ENCODE results near the gene IPMK. TPM values are rescaled to one million over a fixed set of nuclear protein-coding genes. Genes with fewer than 3 reads are reported as not detected.
A peak's percentile ranks its signal among the peaks of the same experiment; 100 is the strongest.
"Not testable (repeated sequence)": the region's sequence is repeated elsewhere in the genome, so short reads cannot be mapped to it uniquely, and the experiment has no call there.

Gene IPMK
- total RNA-seq, 8 experiments from 2014 or later = 8.5 to 12.4 (median 11.6) TPM

DNA sequence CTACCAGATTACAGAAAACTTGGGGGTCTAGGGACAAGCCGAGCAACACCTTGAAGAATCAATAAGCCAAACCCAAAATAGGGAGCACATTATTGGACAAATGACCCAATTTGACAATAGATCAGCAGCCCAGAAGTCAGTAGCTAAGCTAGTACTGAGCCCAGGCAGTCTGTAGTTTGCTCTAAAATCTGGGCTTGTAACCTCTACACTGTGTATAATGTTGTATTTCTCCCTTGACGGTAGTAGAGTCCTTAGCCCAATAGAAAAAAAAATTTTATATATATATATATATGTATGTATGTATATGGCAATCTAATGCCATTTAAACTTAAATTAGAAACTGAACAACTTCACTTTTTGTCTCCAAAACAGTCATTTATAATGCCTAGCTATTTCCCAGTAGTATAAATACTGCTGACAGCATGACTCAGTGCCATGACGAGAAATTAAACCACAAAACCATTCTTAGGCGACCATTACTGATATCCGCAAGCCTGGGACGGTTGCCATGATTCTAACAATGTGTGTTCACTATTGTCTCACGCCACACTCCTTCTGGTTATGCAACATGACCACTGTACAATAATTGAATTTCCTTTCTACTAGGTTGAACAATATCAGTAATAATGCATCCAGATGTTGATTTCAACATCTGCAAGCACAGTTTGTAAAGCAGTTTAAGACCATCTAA lies 110.5 kb downstream of the IPMK start:
- ATAC-seq (replicated peaks in 6 of 8) = peak in 3 of 8 experiments; percentile 50 to 95 (median 89)
- peaks cover 0 to 10% of the 10 kb centered on the region in 2 donors for H3K4me1 ChIP-seq (replicated peaks in 1 of 2)
- no peak overlapping the region for H3K27ac ChIP-seq
- no peak overlapping the region for H3K4me3 ChIP-seq
- in situ Hi-C loops (cut with MboI; ENCODE audit: low pct_unique_long_range_greater_than_20kb in 2 of 9, low sequenced_read_pairs in 9 of 9, unreplicated experiment in 9 of 9) = no loop called here
- WGBS, 10 experiments = 0 to 100% (median 84%) methylated on average over 1 to 7 of the region's 7 CpGs

DNA sequence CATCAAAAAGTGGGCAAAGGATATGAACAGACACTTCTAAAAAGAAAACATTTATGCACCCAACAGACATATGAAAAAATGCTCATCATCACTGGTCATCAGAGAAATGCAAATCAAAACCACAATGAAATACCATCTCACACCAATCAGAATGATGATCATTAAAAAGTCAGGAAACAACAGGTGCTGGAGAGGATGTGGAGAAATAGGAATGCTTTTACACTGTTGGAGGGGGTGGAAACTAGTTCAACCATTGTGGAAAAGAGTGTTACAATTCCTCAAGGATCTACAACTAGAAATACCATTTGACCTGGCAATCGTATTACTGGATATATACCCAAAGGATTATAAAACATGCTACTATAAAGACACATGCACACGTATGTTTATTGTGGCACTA lies 111.8 kb downstream of the IPMK start:
- H3K4me3 ChIP-seq; H3K27ac ChIP-seq; ATAC-seq (replicated peaks in 6 of 8); in situ Hi-C loops (cut with MboI; ENCODE audit: low pct_unique_long_range_greater_than_20kb in 2 of 9, low sequenced_read_pairs in 9 of 9, unreplicated experiment in 9 of 9): not testable (repeated sequence)
- whole genome bisulfite sequencing, 10 experiments = 40 to 100% (median 88%) methylated on average over 1 to 2 of the region's 2 CpGs; no CpG with 5 or more reads in 2 of the 10 experiments
- peaks cover 0 to 12% of the 10 kb centered on the region in 2 donors for H3K4me1 ChIP-seq (replicated peaks in 1 of 2)

DNA sequence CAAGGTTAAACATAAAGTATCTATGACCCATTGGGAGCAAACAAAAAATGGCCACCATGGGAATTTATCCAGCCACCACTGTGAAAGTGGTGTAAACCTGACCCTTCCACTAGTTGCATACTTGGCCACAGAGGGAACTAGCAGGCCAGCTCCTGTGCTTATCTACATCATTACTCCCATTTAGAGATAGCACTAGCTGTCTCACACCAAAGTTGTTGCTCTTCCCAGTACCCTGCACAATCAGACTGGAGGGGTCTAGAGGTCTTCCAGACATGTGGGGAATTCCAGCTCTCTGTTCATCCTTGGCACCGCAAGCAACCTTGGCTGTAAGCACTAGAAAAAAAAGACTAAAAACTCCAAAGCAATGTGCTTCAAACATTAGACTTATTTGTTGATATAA lies 113.9 kb downstream of the IPMK start:
- ATAC-seq (replicated peaks in 6 of 8) = no peak
- Histone ChIP-seq H3K4me1 (replicated peaks in 1 of 2) (peaks cover 0 to 15% of the 10 kb centered on the region in 2 donors), H3K4me3 (no peak overlapping the region), H3K27ac (no peak overlapping the region)
- in situ Hi-C loops (cut with MboI; ENCODE audit: low pct_unique_long_range_greater_than_20kb in 2 of 9, low sequenced_read_pairs in 9 of 9, unreplicated experiment in 9 of 9) = no loop called here
- WGBS, 10 experiments = 50 to 100% (median 92%) methylated on average over 1 of the region's 1 CpG; no CpG with 5 or more reads in 4 of the 10 experiments

DNA sequence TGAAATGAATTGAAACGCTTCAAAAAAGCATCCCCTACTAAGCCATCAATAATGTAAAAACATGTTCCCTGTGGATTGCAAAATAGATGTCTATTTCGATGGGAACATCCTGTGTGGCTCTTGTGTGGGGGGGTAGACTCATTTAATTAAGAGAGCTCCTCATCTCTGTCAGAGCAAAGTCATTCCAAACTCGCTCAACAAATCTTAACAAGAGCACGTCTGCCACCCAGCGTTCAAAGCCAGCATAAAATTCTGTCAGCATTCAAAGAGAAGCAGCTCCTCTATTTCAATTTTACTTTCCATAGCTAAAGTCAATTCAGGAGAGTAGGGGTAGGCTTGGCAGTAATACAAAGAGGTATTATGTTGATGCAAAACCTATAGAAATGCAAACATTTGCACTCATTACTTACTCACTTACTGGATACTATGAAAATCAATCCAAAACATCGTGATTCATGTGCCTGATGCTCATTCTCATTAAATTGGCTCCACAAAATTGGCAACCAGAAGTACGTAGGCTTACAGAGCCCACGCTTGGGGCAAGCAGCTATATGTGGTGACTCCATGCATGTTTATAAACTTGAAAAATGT lies 114.9 kb downstream of the IPMK start:
- no peak overlapping the region for H3K4me3 ChIP-seq
- WGBS, 10 experiments = 0 to 92% (median 33%) methylated on average over 2 to 8 of the region's 8 CpGs; no CpG with 5 or more reads in 1 of the 10 experiments
- H3K27ac ChIP-seq = no peak overlapping the region
- ATAC-seq (replicated peaks in 6 of 8) = peak; percentile 42 to 70 (median 56)
- in situ Hi-C loops (cut with MboI; ENCODE audit: low pct_unique_long_range_greater_than_20kb in 2 of 9, low sequenced_read_pairs in 9 of 9, unreplicated experiment in 9 of 9) = no loop called here
- H3K4me1 ChIP-seq (replicated peaks in 1 of 2) = peaks cover 0 to 15% of the 10 kb centered on the region in 2 donors

DNA sequence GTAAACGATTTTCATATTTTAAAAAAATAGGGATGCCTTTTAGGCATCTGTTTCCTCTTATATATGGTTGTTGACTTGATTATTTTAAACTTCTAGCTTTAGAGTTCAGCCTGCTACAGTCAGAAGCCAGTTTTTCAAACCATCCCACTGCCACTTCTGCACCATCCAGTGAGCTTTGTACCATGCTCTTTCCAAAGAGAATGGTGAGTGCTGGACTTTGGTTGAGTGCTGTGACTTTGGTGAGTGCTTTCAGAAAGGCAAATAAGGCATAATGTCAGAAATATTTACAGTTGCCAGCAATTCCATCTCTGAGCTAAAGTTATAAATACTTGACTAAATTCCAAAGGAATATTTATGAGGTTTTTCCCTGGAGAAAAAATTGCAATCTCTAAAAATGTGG lies 117.4 kb downstream of the IPMK start:
- Histone ChIP-seq H3K4me1 (replicated peaks in 1 of 2) (peaks cover 0 to 15% of the 10 kb centered on the region in 2 donors), H3K27ac (no peak overlapping the region), H3K4me3 (no peak overlapping the region)
- no peak for ATAC-seq (replicated peaks in 6 of 8)
- in situ Hi-C loops (cut with MboI; ENCODE audit: low pct_unique_long_range_greater_than_20kb in 2 of 9, low sequenced_read_pairs in 9 of 9, unreplicated experiment in 9 of 9) = no loop called here
- WGBS, 10 experiments = 0 to 47% (median 21%) methylated on average over 1 of the region's 1 CpG; no CpG with 5 or more reads in 2 of the 10 experiments

DNA sequence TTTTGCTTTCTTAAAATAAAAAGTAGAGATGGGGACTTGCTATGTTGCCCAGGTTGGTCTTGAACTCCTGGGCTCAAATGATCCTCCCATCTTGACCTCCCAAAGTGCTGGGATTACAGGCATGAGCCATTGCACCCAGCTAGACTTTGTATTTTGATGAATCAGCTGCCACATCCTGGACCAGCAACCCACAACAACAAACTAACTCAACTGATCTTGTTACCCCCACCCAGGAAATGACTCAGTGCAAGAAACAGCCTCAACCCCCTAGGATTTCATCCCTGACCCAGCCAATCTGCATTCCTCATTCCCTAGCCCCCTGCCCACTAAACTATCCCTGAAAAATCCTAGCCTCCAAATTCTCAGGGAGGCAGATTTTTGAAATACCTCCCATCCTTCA lies 123.8 kb downstream of the IPMK start:
- H3K4me3 ChIP-seq = no peak overlapping the region
- no peak overlapping the region for H3K27ac ChIP-seq
- no peak for ATAC-seq (replicated peaks in 6 of 8)
- peaks cover 5 to 7% of the 10 kb centered on the region in 2 donors for H3K4me1 ChIP-seq (replicated peaks in 1 of 2)
- in situ Hi-C loops (cut with MboI; ENCODE audit: low pct_unique_long_range_greater_than_20kb in 2 of 9, low sequenced_read_pairs in 9 of 9, unreplicated experiment in 9 of 9) = no loop called here

Other genes starting within 250 kb of the IPMK start
- gene CISD1, start 1.3 kb upstream of the IPMK start, total RNA-seq = 10 to 100 TPM; 32.0 to 65.0 (median 41.4) TPM
- 10 to 100 TPM; 11.5 to 27.3 (median 20.8) TPM for gene UBE2D1, start 67.1 kb upstream of the IPMK start, total RNA-seq
- gene TFAM, start 117.5 kb upstream of the IPMK start, total RNA-seq = 10 to 100 TPM; 26.1 to 64.8 (median 30.7) TPM
- gene BICC1, start 245.0 kb upstream of the IPMK start, total RNA-seq = 10 to 100 TPM in 1 of 8 experiments, 1 to 10 TPM in 5, under 1 TPM in 2; 0.15 to 28.2 (median 3.2) TPM

All from motor neuron (in vitro differentiated cells).